Measurements from ENCODE around the gene CFAP298. TPM values are rescaled to one million over a fixed set of nuclear protein-coding genes. Genes with fewer than 3 reads are reported as not detected.
"Not testable (repeated sequence)": the region's sequence is repeated elsewhere in the genome, so short reads cannot be mapped to it uniquely, and the experiment has no call there.

The CFAP298 gene, protein sequence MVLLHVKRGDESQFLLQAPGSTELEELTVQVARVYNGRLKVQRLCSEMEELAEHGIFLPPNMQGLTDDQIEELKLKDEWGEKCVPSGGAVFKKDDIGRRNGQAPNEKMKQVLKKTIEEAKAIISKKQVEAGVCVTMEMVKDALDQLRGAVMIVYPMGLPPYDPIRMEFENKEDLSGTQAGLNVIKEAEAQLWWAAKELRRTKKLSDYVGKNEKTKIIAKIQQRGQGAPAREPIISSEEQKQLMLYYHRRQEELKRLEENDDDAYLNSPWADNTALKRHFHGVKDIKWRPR
- total RNA-seq (16.7 TPM), polyA plus RNA-seq (39.4 TPM)

DNA sequence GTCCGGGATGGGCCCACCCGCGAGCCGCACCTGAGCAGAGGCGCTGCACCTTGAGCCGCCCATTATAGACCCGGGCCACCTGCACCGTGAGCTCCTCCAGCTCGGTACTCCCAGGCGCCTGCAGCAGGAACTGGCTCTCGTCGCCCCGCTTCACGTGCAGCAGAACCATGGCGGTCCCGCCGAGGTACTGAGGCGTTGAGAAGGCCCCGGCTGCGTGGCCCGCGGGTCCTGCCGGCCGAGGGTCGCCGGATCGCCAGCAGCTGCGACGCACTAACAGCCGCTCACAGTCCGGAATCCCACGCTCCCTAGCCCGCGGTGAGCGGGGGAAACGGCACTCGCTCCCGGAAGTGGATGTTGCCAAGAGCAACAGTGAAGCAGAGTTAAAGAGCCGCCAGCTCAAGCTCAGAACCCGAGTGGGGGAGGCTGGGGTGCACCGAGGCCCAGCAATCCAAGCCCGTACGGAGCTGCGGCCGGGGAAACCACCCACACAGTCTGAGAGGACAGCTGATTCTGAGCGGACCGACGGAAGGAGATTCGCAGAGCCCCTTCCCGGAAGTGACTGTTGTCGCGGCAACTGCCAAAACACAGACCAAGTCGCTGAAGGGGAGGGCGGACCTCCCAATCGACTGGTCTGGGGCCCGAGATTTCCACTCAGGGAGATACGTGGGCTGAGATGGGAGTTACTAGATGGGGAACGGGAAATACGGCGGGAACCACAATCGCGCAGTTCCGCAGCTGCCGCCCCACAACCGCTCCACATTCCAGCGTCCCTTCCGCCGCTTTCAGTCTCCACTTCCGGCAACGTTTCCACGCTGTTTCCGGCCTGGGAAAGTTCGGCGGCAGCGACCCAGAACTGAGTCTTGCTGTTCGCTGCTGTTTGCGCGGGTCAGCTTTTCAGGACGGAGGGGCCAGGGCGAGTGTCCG lies at the start of gene CFAP298:
Gene CFAP298, minus strand, starts transcription at position 303 of the 924 bp plus-strand sequence. Its CDS starts 134 bp downstream, at position 169.
- under 1% methylated on average over 81 of the region's 81 CpGs for WGBS
- Histone ChIP-seq H3K27ac (ENCODE audit: low read depth) (peak within 1 kb of the TSS; percentile 66), H3K4me1 (ENCODE audit: insufficient read depth) (no peaks in the 10 kb centered on the region), H3K4me3 (ENCODE audit: low read depth, low read length) (peak within 1 kb of the TSS; percentile 67), H3K36me3 (ENCODE audit: insufficient read depth) (no peaks in the 10 kb centered on the region)
- DNase-seq (ENCODE audit: extremely low spot score): peak; percentile 82

DNA sequence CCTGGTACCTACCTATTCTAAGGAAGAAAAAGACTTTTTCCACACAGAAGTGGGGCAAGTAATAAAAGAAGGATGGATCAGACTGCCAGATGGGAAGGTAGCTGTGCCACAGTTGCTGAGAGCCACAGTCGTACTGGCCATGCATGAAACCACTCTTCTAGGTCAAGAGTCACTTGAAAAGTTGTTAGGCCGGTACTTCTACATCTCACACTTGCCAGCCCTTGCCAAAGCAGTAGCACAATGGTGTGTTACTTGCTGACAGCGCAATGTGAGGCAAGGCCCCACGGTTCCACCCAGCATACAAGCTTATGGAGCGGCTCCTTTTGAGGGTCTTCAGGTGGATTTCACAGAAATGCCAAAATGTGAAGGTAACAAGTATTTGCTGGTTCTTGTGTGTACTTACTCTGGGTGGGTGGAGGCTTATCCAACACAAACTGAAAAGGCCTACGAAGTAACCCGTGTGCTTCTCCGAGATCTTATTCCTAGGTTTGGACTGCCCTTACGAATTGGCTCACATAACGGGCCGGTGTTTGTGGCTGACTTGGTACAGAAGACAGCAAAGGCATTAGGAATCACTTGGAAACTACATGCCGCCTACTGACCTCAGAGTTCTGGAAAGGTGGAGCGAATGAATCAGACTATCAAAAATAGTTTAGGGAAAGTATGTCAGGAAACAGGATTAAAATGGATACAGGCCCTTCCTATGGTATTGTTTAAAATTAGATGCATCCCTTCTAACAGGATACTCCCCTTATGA lies 49.0 kb upstream of the CFAP298 start:
- 96% methylated on average over 13 of the region's 13 CpGs for WGBS
- H3K36me3 ChIP-seq (ENCODE audit: insufficient read depth): peaks cover 10% of the 10 kb centered on the region
- not testable (repeated sequence) for H3K27ac ChIP-seq (ENCODE audit: low read depth); DNase-seq (ENCODE audit: extremely low spot score); H3K4me3 ChIP-seq (ENCODE audit: low read depth, low read length); H3K4me1 ChIP-seq (ENCODE audit: insufficient read depth)

DNA sequence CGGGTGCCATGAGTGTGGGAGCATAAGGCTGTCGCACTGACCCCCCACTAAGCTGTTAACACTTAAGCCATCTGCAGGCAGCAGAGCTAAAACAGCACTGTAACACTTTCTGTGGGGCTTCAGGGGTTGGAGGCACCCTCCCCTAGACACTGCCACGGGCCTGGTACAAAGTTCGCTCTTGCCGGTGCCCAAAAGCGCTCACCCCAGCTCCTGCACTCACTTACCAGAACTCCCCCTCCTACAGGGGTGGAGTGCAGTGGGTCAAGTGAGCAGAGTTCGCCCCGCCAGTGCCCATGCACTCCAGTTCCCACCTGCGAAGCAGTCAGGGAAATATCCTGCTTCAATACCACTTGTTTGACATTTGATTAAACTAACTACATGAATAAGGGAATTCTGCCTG lies 46.3 kb upstream of the CFAP298 start:
- DNase-seq (ENCODE audit: extremely low spot score): no peak
- peaks cover 6% of the 10 kb centered on the region for H3K36me3 ChIP-seq (ENCODE audit: insufficient read depth)
- H3K4me1 ChIP-seq (ENCODE audit: insufficient read depth): no peaks in the 10 kb centered on the region
- 96% methylated on average over 9 of the region's 9 CpGs for WGBS
- no peak overlapping the region for H3K4me3 ChIP-seq (ENCODE audit: low read depth, low read length)
- H3K27ac ChIP-seq (ENCODE audit: low read depth): no peak overlapping the region

DNA sequence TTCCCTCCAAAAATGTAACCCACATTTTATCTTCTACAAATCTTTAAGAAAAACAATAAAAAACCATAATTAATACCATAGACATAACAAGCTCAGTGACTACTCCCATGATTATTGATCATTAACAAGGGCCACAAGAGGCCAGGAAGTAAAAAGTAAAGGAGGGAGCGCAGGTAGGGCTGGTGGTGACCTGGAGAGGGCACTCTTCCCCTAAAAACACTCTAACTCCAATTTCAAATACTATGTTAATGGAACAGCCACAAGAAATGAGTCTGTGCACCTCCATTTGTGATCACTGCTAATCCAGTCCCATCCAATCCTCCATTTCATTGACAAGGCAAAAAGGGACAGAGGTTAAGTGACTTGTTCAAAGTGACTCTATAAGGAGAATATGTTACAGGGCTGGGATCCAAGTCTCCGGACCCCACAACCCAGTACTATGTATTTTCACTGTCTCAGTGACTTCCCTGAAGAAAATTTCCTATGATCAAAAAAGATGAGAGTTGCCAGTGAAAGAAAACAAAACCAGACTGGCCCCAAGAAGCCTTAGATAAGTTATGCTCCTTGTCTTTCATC lies 41.2 kb upstream of the CFAP298 start:
- Histone ChIP-seq H3K4me3 (ENCODE audit: low read depth, low read length) (no peak overlapping the region), H3K27ac (ENCODE audit: low read depth) (no peak overlapping the region), H3K4me1 (ENCODE audit: insufficient read depth) (no peaks in the 10 kb centered on the region), H3K36me3 (ENCODE audit: insufficient read depth) (peaks cover 6% of the 10 kb centered on the region)
- no peak for DNase-seq (ENCODE audit: extremely low spot score)
- WGBS: 91% methylated on average over 2 of the region's 2 CpGs

DNA sequence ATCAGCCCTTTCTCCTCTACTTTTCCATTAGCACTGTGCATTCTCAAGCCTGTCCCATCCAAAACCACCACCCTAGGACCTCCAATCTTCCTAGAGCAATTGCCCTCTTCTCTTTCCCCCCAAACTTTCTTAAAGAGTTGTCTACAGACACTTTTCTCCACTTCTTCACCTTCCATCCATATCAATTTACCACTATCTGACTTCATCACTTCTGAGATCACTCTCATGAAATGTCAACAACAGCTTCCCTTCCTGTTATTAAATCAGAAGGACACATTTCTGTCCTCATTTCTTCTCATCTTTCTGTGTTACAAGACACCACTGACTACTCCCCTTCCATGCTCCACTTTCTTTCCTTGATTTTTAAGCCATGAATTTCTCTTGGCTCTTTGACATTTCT lies 36.0 kb upstream of the CFAP298 start:
- H3K4me3 ChIP-seq (ENCODE audit: low read depth, low read length): no peak overlapping the region
- no peak overlapping the region for H3K27ac ChIP-seq (ENCODE audit: low read depth)
- no peak for DNase-seq (ENCODE audit: extremely low spot score)
- H3K4me1 ChIP-seq (ENCODE audit: insufficient read depth): no peaks in the 10 kb centered on the region
- H3K36me3 ChIP-seq (ENCODE audit: insufficient read depth): no peaks in the 10 kb centered on the region

DNA sequence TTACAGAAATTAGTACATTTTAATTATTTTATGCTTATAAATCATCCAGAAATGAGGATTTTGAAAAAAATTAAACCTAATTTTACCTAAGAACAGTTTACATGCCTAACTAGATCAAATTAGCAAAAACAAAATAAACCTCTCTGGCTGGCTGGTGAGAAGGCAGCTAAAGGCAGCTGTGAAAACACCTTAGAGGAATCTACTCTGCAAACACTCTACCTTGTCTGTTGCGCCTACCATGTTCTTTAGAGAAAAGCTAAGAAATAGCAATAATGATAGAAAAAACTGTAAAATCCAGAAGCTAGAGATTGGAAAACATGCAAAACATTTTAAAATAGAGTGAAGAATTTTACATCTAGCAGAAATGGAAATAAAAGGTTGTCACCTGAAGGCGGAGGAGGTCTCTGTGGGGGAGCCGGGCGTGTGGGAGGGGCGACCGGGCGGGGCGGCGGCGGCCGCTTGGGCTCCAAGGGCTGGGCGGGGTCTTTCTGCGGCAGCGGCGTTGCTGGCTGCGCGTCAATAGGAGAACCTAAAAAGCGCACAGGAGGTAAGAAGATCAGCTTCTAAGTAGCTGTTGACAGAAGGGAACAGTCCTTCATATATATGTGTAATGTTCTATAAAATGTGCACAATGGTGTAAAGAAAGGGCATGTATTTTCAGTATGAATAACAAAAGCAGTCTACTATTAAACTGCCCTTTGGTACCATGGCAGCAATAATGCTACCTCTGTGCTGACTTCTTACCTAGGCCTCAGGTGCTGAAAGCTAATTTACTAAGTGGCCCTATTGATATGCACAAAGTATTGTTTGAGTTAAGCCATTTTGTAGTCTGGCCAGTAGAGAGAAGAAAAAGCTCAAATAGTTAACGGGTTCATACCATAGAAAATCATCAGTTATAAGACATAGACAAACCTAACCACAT lies 33.3 kb upstream of the CFAP298 start:
- Histone ChIP-seq H3K36me3 (ENCODE audit: insufficient read depth) (no peaks in the 10 kb centered on the region), H3K4me3 (ENCODE audit: low read depth, low read length) (no peak overlapping the region), H3K4me1 (ENCODE audit: insufficient read depth) (no peaks in the 10 kb centered on the region), H3K27ac (ENCODE audit: low read depth) (no peak overlapping the region)
- no peak for DNase-seq (ENCODE audit: extremely low spot score)
- WGBS: 64% methylated on average over 19 of the region's 19 CpGs

DNA sequence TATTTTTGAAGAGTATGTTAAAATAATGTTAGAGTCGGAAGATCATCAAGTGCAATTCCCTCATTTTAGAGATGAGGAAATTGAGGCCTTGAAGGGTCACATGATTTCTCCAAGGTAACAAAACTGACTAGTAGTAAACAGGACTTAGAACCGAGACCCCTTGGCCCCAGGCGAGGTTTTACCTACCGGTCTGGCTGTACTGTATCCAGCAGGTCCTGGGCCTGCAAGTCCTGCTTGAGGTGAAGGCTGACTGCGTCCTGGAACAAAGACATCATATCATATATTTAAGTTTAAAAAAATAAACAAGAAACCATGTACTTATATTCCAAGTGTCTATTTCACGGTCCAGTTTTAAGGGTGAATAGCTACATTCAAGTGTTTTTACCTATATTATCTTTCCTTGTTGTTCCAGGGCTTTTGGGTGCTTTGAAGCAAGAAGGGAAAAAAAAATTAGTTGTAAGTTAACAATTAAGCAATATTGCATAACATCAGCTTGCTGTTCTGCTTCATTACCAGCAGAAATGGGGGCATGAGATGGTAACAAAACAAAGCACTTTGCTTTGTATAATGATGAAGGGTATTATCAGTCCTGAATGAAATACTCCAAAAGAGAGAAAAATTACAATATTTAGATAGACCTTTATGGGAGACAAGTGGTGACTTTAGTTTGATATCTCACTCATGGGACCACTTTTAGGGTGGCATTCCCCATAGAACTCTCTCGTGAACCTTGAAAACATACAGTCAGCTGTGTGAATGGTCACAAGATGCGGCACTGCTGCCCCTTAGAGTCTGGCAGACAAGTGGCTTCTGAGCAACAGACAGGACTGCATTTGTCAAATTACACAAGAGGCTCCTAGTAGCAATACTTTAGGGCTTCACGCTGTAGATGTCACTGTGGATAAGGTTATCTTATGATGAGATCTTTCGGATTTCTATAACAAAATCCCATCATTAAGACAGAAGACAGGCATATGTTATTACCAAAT lies 29.8 kb upstream of the CFAP298 start:
- no peak overlapping the region for H3K27ac ChIP-seq (ENCODE audit: low read depth)
- WGBS: 84% methylated on average over 10 of the region's 10 CpGs
- DNase-seq (ENCODE audit: extremely low spot score): no peak
- H3K36me3 ChIP-seq (ENCODE audit: insufficient read depth): peaks cover 2% of the 10 kb centered on the region
- no peak overlapping the region for H3K4me3 ChIP-seq (ENCODE audit: low read depth, low read length)
- H3K4me1 ChIP-seq (ENCODE audit: insufficient read depth): no peaks in the 10 kb centered on the region

DNA sequence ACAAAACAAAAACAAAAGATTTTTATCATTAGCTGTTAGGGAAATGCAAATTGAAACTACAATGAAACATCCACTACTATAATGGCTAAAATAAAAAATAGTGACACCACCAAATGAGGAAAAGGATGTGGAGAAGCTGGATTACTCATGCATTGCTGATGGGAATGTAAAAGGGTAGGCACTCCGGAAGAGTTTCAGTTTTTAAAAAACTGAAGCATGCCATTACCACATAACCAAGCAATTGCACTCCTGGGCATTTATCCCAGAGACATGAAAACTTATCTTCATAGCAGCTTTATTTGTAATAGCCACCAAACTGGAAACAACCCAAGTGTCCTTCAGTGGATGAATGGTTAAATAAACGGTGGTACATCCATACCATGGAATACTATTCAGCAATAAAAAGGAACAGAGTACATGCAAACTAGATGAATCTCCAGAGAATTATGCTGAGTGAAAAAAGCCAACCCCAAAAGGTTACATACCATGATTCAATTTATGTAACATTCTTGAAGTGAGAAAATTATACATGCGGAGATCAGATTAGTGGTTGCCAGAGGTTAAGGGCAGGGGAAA lies 14.5 kb upstream of the CFAP298 start:
- 97% methylated on average over 3 of the region's 3 CpGs for WGBS

DNA sequence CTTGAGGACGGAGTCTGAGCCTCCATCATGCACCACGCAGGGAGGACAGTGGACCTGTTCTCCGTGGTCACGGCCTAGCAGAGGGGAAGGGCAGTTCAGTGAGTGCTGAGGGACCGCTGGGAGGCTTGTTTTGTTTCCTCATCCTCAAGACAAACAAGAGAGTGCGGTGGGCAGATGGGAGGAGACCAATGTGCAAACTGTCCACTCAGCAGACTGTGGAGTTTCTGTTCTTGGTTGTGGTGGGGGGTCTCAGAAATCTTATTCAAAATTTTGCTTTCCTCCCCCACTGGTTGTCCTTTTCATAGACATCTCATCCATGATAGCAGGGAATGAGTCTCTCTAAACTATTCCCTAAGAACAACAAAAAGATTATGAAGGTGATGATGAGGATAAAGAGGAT lies 6.0 kb upstream of the CFAP298 start:
- WGBS: 72% methylated on average over 6 of the region's 6 CpGs

More for the DNA sequence above, 14.5 kb upstream of the CFAP298 start:
- H3K4me3 ChIP-seq (ENCODE audit: low read depth, low read length): no peak overlapping the region
- no peaks in the 10 kb centered on the region for H3K4me1 ChIP-seq (ENCODE audit: insufficient read depth)
- peaks cover 6% of the 10 kb centered on the region for H3K36me3 ChIP-seq (ENCODE audit: insufficient read depth)
- no peak for DNase-seq (ENCODE audit: extremely low spot score)
- H3K27ac ChIP-seq (ENCODE audit: low read depth): no peak overlapping the region

DNA sequence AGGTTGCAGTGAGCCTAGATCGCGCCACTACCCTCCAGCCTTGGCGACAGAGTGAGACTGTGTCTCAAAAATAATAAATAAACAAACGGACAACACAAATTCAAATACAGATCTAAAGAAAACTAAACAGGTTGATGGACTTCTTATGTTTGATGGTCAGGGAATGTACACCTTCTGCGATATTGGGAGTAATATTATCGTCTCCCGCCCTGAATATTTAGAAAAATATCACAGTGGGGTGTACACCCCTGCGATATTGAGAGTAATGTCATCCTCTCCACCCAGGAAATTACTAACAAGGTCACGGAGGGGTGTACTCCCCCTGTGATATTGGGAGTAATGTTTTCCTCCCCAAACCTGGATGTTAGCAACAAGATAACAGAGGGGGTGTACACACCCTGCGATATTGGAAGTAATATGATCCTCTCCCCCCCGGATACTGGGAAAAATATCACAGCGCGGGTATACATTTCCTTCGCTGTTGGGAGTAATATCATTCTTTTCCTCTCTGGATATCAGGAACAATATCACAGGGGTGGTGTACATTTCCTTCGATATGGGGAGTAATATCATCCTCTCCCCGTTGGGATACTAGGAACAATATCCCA lies 1.4 kb upstream of the CFAP298 start:
- DNase-seq (ENCODE audit: extremely low spot score): no peak
- peak overlapping the region; percentile 67 for H3K4me3 ChIP-seq (ENCODE audit: low read depth, low read length)

More for the DNA sequence above, 6.0 kb upstream of the CFAP298 start:
- H3K4me1 ChIP-seq (ENCODE audit: insufficient read depth); H3K27ac ChIP-seq (ENCODE audit: low read depth); H3K36me3 ChIP-seq (ENCODE audit: insufficient read depth); H3K4me3 ChIP-seq (ENCODE audit: low read depth, low read length); DNase-seq (ENCODE audit: extremely low spot score): not testable (repeated sequence)

DNA sequence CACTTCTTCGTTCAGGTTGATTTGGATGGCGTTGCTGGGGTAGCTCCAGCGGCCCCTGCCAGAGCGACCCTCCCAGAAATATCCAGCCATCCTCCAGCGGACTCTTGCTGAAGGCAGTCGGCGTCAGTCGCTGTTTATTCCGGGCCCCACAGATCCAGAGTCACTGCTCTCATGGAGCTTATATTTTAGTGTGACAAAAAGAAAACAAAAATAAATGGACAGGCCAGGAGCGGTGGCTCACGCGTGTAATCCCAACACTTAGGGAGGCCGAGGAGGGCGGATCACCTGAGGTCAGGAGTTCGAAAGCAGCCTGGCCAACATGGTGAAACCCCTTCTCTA lies 791 bp upstream of the CFAP298 start:
- H3K27ac ChIP-seq (ENCODE audit: low read depth): peak overlapping the region; percentile 66
- H3K36me3 ChIP-seq (ENCODE audit: insufficient read depth): no peaks in the 10 kb centered on the region
- H3K4me1 ChIP-seq (ENCODE audit: insufficient read depth): no peaks in the 10 kb centered on the region
- DNase-seq (ENCODE audit: extremely low spot score): no peak
- WGBS: 2% methylated on average over 15 of the region's 15 CpGs
- peak overlapping the region; percentile 67 for H3K4me3 ChIP-seq (ENCODE audit: low read depth, low read length)

More for the DNA sequence above, 1.4 kb upstream of the CFAP298 start:
- H3K4me1 ChIP-seq (ENCODE audit: insufficient read depth): no peaks in the 10 kb centered on the region
- no peak overlapping the region for H3K27ac ChIP-seq (ENCODE audit: low read depth)
- WGBS: 71% methylated on average over 16 of the region's 16 CpGs
- no peaks in the 10 kb centered on the region for H3K36me3 ChIP-seq (ENCODE audit: insufficient read depth)
